Body of pancreas (tissue), 4 donors: ENCODE measurements around the gene KIRREL3.

ENCODE experiments used
- CTCF ChIP-seq, 7 experiments: fragments of 450-650 bp in 4 of 7; fragments of 200-600 bp in 3 of 7; sonication (generic) in 3 of 7; IDR thresholded peaks; one replicate each; pipeline ENCODE4 v1.5.1; 2016 to 2019; ENCODE audit warnings: antibody characterized with exemption in 7 of 7
- POLR2A ChIP-seq, 3 donors: fragments of 450-650 bp; IDR thresholded peaks; one replicate each; pipeline ENCODE4 v1.6.1; 2016; ENCODE audit warnings: antibody characterized with exemption in 3 of 3, mild to moderate bottlenecking in 2 of 3

GRCh38 chr11:126521196-126521595 is 479.4 kb downstream of the KIRREL3 start:
- TF ChIP-seq CTCF (IDR thresholded peaks at IDR 0.05), result no peak
- TF ChIP-seq POLR2A (IDR thresholded peaks at IDR 0.05), result no peak
